SK-N-SH (cell line): Measurements from ENCODE around the gene LAIR2. TPM values are rescaled to one million over a fixed set of nuclear protein-coding genes. Genes with fewer than 3 reads are reported as not detected.
"Not testable (repeated sequence)": the region's sequence is repeated elsewhere in the genome, so short reads cannot be mapped to it uniquely, and the experiment has no call there.

ENCODE experiments used
- CTCF ChIA-PET: fragments of 300-600, 350-600 bp; formaldehyde crosslinking; extraction: SDS; loops from one replicate; lab custom pipeline; 2021; lab: Yijun Ruan, JAX
- POLR2A ChIA-PET: fragments of 350-600 bp; sonication (Branson Sonifier 250); formaldehyde crosslinking; extraction: SDS; loops from one replicate; lab custom pipeline; 2020; ENCODE audit warnings: antibody characterized with exemption, inconsistent platforms; lab: Yijun Ruan, JAX
- DNase-seq: peaks from one replicate; pipeline ENCODE4 v3.0.0; 2012
- H2AFZ ChIP-seq: fragments of 200-600 bp; sonication (generic); 2 replicates; pipeline ENCODE4 v1.8.1; 2016; ENCODE audit warnings: antibody characterized with exemption, mild to moderate bottlenecking, low read depth
- H3F3A ChIP-seq: fragments of 200-600 bp; sonication (generic); replicated peaks from 2 replicates; pipeline ENCODE3; 2016; ENCODE audit warnings: antibody characterized with exemption, mild to moderate bottlenecking; ENCODE audit not compliant: insufficient read depth
- H3K27ac ChIP-seq, 2 experiments: fragments of 200-500 bp in 1 of 2; fragments of 200-600 bp in 1 of 2; sonication (Bioruptor generic) in 1 of 2; sonication (generic), shearing (Covaris generic) in 1 of 2; 2 replicates each; pipeline versions ENCODE4 v1.5.1 to v1.6.1; 2014 to 2016; ENCODE audit warnings: low read depth in 2 of 2, inconsistent platforms in 1 of 2, low read length in 1 of 2, mild to moderate bottlenecking in 1 of 2, mixed read lengths in 1 of 2
- H3K27me3 ChIP-seq: fragments of 200-600 bp; sonication (generic), shearing (Covaris generic); 2 replicates; pipeline ENCODE4 v1.6.1; 2016; ENCODE audit warnings: mixed run types; ENCODE audit not compliant: insufficient read depth
- H3K36me3 ChIP-seq, 2 experiments: fragments of 200-500 bp in 1 of 2; fragments of 200-600 bp in 1 of 2; sonication (Bioruptor generic) in 1 of 2; sonication (generic) in 1 of 2; replicated peaks in 1 of 2; 2 replicates each; pipeline versions ENCODE3 to v1.5.1; 2014 to 2016; ENCODE audit warnings: low read length in 1 of 2, mild to moderate bottlenecking in 1 of 2; ENCODE audit not compliant: insufficient read depth in 2 of 2, control insufficient read depth in 1 of 2
- H3K4me1 ChIP-seq, 2 experiments: fragments of 200-500 bp in 1 of 2; fragments of 200-600 bp in 1 of 2; sonication (Bioruptor generic) in 1 of 2; sonication (generic), shearing (Covaris generic) in 1 of 2; 2 replicates each; pipeline versions ENCODE4 v1.5.1 to v1.6.1; 2014 to 2016; ENCODE audit warnings: low read depth in 1 of 2, low read length in 1 of 2, mixed run types in 1 of 2; ENCODE audit not compliant: insufficient read depth in 2 of 2, control insufficient read depth in 1 of 2
- H3K4me2 ChIP-seq: fragments of 200-600 bp; sonication (generic), shearing (Covaris generic); 2 replicates; pipeline ENCODE4 v1.6.1; 2017; ENCODE audit warnings: mixed run types
- H3K4me3 ChIP-seq, 2 experiments: fragments of 200-500 bp in 1 of 2; fragments of 200-600 bp in 1 of 2; sonication (Bioruptor generic) in 1 of 2; sonication (generic), shearing (Covaris generic) in 1 of 2; 2 replicates each; pipeline versions ENCODE4 v1.5.1 to v1.8.1; 2014 to 2016; ENCODE audit warnings: low read depth in 2 of 2, inconsistent platforms in 1 of 2, low read length in 1 of 2, mild to moderate bottlenecking in 1 of 2, mixed read lengths in 1 of 2, moderate library complexity in 1 of 2
- H3K79me2 ChIP-seq: fragments of 200-600 bp; sonication (generic); 2 replicates; pipeline ENCODE4 v1.8.1; 2017; ENCODE audit warnings: mild to moderate bottlenecking; ENCODE audit not compliant: insufficient read depth
- H3K9ac ChIP-seq: fragments of 200-600 bp; sonication (generic); 2 replicates; pipeline ENCODE4 v1.6.1; 2017; ENCODE audit warnings: mixed run types
- H3K9me2 ChIP-seq: fragments of 200-600 bp; sonication (generic); 2 replicates; pipeline ENCODE4 v1.6.1; 2017; ENCODE audit warnings: mixed run types
- H3K9me3 ChIP-seq: fragments of 200-600 bp; sonication (generic); 2 replicates; pipeline ENCODE4 v1.6.1; 2017; ENCODE audit warnings: mixed run types, mild to moderate bottlenecking, moderate library complexity
- H4K20me1 ChIP-seq: fragments of 200-600 bp; sonication (generic); 2 replicates; pipeline ENCODE4 v1.6.1; 2017; ENCODE audit warnings: mild to moderate bottlenecking, mixed run types; ENCODE audit not compliant: insufficient read depth
- FOXJ3 ChIP-seq: sonication (generic); formaldehyde crosslinking; IDR thresholded peaks from 2 replicates; pipeline ENCODE4 v1.5.1; 2020; ENCODE audit warnings: mild to moderate bottlenecking, missing genetic modification reagents
- IRF3 ChIP-seq: fragments of 150-350 bp; IDR thresholded peaks from 2 replicates; pipeline ENCODE4 v1.6.1; 2016; ENCODE audit warnings: mild to moderate bottlenecking, low read depth, low read length
- JUND ChIP-seq: IDR thresholded peaks from 2 replicates; pipeline ENCODE4 v1.4.0; 2012
- MXI1 ChIP-seq: IDR thresholded peaks from 2 replicates; pipeline ENCODE4 v1.6.1; 2012; ENCODE audit warnings: mild to moderate bottlenecking, low read depth, low read length, improper control_type of control experiment
- NRF1 ChIP-seq: IDR thresholded peaks from 2 replicates; pipeline ENCODE4 v1.6.1; 2012; ENCODE audit warnings: low read depth, mild to moderate bottlenecking, low read length
- REST ChIP-seq: IDR thresholded peaks from 2 replicates; pipeline ENCODE4 v1.6.1; 2012; ENCODE audit warnings: mild to moderate bottlenecking, low read depth, low read length, moderate library complexity
- RXRA ChIP-seq: IDR thresholded peaks from 2 replicates; pipeline ENCODE4 v1.4.0; 2012; ENCODE audit warnings: low read depth, mild to moderate bottlenecking, borderline replicate concordance
- USF1 ChIP-seq: IDR thresholded peaks from 2 replicates; pipeline ENCODE4 v1.4.0; 2012; ENCODE audit warnings: low read depth, borderline replicate concordance
- YY1 ChIP-seq: IDR thresholded peaks from 2 replicates; pipeline ENCODE4 v1.4.0; 2012; ENCODE audit warnings: low read depth, mild to moderate bottlenecking
- ZBTB33 ChIP-seq: IDR thresholded peaks from 2 replicates; pipeline ENCODE4 v1.4.0; 2012; ENCODE audit warnings: low read depth, borderline replicate concordance
- WGBS: methylation state at CpG from one replicate; pipeline ENCODE4 v1.1.6; 2017; ENCODE audit warnings: low lambda C conversion rate; 5-methylcytosine and 5-hydroxymethylcytosine counted together
- polyA plus RNA-seq, 3 experiments: library from polyadenylated mRNA; depleted of rRNA; stranded (reverse); fragments of >200 nt; gene quantifications; 2 replicates each; pipeline ENCODE4 v1.2.3, GENCODE V29; 2012

LAIR2 gene
- polyA plus RNA-seq, 1 of the 3 experiments (the other 2 are of a cell fraction), result not detected

GRCh38 chr19:54465426-54466109 lies 37.1 kb upstream of the LAIR2 start:
- Histone ChIP-seq H3K27ac (no peak overlapping the region), H3K79me2 (no peaks in the 10 kb centered on the region), H3K9me2 (no peaks in the 10 kb centered on the region), H3K4me3 (peak overlapping the region in 1 of 2 experiments; percentile 63; a peak in 1 of 4 replicates), H3K9me3 (no peaks in the 10 kb centered on the region), H3K4me2 (no peak overlapping the region), H2AFZ (no peak overlapping the region), H3F3A (peaks cover 24% of the 10 kb centered on the region), H3K36me3 (peaks cover 0 to 14% of the 10 kb centered on the region in 2 experiments), H3K4me1 (peaks cover 0 to 17% of the 10 kb centered on the region in 2 experiments; a peak in 1 of 4 replicates), H3K27me3 (no peaks in the 10 kb centered on the region; the same call in 1 of the 2 replicates), H3K9ac (no peak overlapping the region), H4K20me1 (peaks cover 5% of the 10 kb centered on the region; the same call in 1 of the 2 replicates)
- POLR2A ChIA-PET, result no interaction called here
- CTCF ChIA-PET, result interaction anchor here (0.6 to 1.7 kb wide), 5 partner anchors 12 to 34 kb away, joined by 3 to 5 read pairs (median 3); no protein-coding TSS in a partner anchor
- DNase-seq, result no peak
- TF ChIP-seq RXRA (no peak), JUND (no peak), FOXJ3 (CRISPR knock-in tag) (no peak), ZBTB33 (no peak), REST (no peak), NRF1 (no peak), IRF3 (no peak), YY1 (no peak), USF1 (no peak), MXI1 (no peak)
- WGBS, result 70% methylated on average over 44 of the region's 49 CpGs

- DNase-seq, H2AFZ ChIP-seq, H3K79me2 ChIP-seq, H3K36me3 ChIP-seq, H3K27me3 ChIP-seq, H3K27ac ChIP-seq, H3K9me2 ChIP-seq, H3K9me3 ChIP-seq, H3K4me2 ChIP-seq, H3K4me3 ChIP-seq, H4K20me1 ChIP-seq, POLR2A ChIA-PET, H3K9ac ChIP-seq: not testable (repeated sequence)
- 91% methylated on average over 14 of the region's 14 CpGs for WGBS
- CTCF ChIA-PET, result interaction anchor here (1.0 to 1.7 kb wide), 4 partner anchors 12 to 34 kb away, joined by 3 to 5 read pairs (median 4); no protein-coding TSS in a partner anchor
- Histone ChIP-seq H3K4me1 (peaks cover 0 to 17% of the 10 kb centered on the region in 2 experiments; a peak in 1 of 4 replicates), H3F3A (peaks cover 24% of the 10 kb centered on the region)
Observed at GRCh38 chr19:54466110-54466480, 36.5 kb upstream of the LAIR2 start.
